Astrocyte of the cerebellum (primary cell): ENCODE data around the gene PEMT.
"Not testable (repeated sequence)": the region's sequence is repeated elsewhere in the genome, so short reads cannot be mapped to it uniquely, and the experiment has no call there.

Source experiments
- DNase-seq: peaks from one replicate; pipeline ENCODE4 v3.0.0-alpha.2; 2011; ENCODE audit warnings: low read depth
- H3K4me3 ChIP-seq: 2 replicates; pipeline ENCODE4 v1.5.1; 2011; ENCODE audit warnings: mild to moderate bottlenecking, low read depth, low read length, moderate library complexity
- in situ Hi-C: cut with HindIII; loops from 2 replicates; pipeline ENCODE4 v1.10.0; 2017; ENCODE audit warnings: low sequenced_read_pairs
- TF ChIP-seq, protein P1 (sequence below): IDR thresholded peaks from 2 replicates; pipeline ENCODE4 v1.5.1; 2012; ENCODE audit warnings: low read length, low read depth, moderate library complexity, mild to moderate bottlenecking; ENCODE audit errors: missing control alignments

Gene PEMT

DNA sequence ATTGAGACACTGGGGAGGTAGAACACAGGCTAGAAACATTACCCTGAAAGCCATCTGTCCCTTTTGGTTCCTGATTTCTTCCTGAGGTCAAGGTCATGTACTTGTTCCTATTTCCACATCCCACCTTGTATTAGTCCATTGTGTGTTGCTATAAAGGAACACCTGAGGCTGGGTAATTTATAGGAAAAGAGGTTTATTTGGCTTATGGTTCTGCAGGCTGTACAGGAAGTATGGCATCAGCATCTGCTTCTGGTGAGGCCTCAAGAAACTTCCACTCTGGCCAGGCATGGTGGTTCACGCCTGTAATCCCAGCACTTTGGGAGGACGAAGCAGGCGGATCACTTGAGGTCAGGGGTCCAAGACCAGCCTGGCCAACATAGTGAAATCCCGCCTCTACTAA is 122.2 kb downstream of the PEMT start:
- DNase-seq: no peak
- in situ Hi-C loops: no loop called here
- no peak overlapping the region for H3K4me3 ChIP-seq
- TF ChIP-seq, protein P1, sequence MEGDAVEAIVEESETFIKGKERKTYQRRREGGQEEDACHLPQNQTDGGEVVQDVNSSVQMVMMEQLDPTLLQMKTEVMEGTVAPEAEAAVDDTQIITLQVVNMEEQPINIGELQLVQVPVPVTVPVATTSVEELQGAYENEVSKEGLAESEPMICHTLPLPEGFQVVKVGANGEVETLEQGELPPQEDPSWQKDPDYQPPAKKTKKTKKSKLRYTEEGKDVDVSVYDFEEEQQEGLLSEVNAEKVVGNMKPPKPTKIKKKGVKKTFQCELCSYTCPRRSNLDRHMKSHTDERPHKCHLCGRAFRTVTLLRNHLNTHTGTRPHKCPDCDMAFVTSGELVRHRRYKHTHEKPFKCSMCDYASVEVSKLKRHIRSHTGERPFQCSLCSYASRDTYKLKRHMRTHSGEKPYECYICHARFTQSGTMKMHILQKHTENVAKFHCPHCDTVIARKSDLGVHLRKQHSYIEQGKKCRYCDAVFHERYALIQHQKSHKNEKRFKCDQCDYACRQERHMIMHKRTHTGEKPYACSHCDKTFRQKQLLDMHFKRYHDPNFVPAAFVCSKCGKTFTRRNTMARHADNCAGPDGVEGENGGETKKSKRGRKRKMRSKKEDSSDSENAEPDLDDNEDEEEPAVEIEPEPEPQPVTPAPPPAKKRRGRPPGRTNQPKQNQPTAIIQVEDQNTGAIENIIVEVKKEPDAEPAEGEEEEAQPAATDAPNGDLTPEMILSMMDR: no peak

DNA sequence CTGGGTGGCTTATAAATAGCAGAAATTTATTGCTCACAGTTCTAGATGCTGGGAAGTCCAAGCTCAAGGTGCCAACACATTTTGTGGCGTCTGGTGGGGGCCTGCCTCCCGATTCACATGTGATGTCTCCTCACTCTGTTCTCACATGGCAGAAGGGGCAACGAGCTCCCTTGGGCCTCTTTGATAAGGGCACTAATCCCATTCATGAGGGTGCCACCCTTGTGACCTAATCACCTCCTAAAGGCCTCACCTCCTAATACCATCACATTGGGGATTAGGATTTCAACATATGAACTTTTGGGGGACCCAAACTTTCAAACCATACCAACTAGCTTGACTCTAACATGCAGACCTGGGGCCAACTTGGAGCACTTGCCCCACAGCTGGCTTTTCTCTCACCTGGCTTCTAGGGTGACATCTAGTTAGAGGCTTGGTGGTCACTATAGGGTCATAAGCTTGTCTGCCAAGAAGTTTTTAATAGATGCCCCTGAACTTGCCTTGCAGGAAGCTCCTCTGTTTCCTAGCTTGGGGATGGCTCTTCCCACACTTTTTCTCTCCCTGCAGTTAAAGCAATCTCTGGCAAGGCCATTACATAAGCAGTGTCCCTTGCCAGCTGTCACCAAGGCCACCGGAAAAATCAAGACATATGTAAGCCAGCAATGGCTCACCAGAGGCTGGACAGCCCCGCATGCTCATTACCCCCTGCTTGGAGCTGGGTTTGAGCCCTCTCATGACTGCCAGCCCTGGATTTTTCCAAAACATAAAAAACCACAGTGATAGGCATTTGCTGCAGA is 123.1 kb downstream of the PEMT start:
- DNase-seq: no peak
- TF ChIP-seq, protein P1: no peak
- H3K4me3 ChIP-seq: no peak overlapping the region
- in situ Hi-C loops: no loop called here

DNA sequence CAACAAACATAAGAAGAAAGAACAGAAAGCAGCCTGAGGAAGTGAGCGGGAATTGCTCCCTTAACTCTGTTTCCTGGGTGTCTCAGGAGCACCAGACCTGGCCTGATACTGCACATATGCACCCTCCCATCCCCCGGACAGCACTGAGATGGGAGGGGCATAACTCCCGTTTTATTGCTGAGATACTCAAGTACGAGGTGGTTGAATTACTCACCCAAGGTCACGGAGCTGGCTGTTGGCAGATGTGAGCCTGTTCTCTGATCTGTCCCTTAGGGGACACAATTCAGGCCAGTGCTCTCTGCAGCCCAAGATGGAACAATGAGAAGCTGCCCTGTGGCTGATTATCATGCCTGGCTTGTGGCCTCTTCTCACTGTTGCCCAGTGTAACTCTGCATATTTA is 123.8 kb downstream of the PEMT start:
- no peak overlapping the region for H3K4me3 ChIP-seq
- no peak for DNase-seq
- TF ChIP-seq, protein P1: no peak
- in situ Hi-C loops: no loop called here

DNA sequence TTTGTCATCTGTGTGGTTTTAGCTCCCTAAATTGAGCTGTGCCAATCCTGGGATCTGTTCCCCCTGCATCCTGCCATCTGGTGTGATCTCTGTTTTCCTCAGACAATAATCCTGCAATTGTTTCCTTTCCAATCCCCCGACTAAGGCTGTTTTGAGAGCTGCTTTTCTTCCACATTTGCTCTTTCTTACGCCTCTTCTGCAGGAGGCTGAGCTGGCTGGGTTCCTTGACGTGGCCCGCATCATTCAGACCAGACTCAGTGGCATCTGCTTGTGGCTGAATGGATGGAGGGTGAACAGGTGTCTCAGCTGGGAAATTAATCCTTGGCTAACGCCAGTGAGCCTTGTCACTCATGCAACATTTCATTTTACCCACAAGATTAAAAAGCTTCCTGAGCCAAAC is 124.5 kb downstream of the PEMT start:
- TF ChIP-seq, protein P1: no peak
- in situ Hi-C loops: no loop called here
- no peak overlapping the region for H3K4me3 ChIP-seq
- no peak for DNase-seq

DNA sequence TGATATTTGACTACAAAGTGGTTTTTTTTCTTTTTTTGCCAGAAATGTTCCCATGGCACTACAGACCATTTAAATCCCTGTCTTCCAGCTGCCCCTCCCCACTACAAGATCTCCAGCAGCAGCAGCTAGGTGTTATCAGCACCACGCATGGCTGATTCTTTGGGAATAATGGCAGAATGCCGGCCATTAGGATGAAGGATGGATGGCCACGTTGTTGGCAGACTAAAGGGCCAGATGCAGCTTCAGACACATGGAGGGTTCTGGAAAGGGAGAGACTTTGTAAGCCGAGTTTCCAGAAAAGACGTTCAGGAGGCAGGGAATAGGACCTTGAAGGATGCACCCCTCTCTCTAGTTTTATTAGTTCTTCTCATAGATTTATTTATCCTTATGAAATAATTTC is 125.0 kb downstream of the PEMT start:
- H3K4me3 ChIP-seq: no peak overlapping the region
- in situ Hi-C loops: no loop called here
- TF ChIP-seq, protein P1: no peak
- DNase-seq: no peak

DNA sequence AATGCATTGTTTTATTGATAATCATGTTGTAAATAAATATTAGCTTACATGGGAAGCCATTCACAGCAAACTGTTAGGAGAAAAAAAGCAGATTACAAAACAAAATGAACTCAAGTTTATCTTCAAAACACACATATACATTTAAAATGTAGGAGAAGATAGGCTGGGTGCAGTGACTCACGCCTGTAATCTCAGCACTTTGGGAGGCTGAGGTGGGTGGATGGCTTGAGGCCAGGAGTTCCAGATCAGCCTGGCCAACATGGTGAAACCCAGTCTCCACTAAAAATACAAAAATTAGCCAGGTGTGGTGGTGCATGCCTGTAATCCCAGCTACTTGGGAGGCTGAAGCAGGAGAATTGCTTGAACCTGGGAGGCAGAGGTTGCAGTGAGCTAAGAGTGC is 125.6 kb downstream of the PEMT start:
- in situ Hi-C loops, DNase-seq: not testable (repeated sequence)

DNA sequence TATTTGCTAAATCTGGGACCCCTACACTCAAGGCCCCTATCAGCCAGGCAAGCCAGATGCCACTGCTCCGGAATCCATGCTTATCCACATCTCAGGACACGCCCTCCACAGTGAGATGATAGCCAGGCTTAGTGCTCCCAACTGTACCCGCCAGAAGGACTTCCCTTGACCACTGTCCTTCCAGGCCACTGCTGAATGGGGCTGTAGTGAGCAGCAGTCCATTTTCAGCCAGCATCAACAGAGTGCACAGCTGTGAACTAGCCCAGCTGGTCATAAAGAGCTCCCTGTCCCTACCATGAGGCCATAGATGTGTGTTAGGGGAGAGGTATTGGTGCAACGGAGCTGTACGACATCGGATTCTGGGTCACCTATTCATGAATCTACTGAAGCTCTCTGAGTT is 127.7 kb downstream of the PEMT start:
- no peak for DNase-seq
- in situ Hi-C loops: no loop called here
- TF ChIP-seq, protein P1: no peak
- H3K4me3 ChIP-seq: no peak overlapping the region

More for the DNA sequence above, 125.6 kb downstream of the PEMT start:
- not testable (repeated sequence) for H3K4me3 ChIP-seq
